GM19463 (cell line): ENCODE measurements around the gene WDR18.

ENCODE experiments used
- ATAC-seq: cut with Tn5 transposase; IDR thresholded peaks from one replicate; pipeline ENCODE4 v1.9.1; 2021; ENCODE audit warnings: mild to moderate bottlenecking, moderate library complexity; ENCODE audit not compliant: unreplicated experiment

WDR18 gene, protein sequence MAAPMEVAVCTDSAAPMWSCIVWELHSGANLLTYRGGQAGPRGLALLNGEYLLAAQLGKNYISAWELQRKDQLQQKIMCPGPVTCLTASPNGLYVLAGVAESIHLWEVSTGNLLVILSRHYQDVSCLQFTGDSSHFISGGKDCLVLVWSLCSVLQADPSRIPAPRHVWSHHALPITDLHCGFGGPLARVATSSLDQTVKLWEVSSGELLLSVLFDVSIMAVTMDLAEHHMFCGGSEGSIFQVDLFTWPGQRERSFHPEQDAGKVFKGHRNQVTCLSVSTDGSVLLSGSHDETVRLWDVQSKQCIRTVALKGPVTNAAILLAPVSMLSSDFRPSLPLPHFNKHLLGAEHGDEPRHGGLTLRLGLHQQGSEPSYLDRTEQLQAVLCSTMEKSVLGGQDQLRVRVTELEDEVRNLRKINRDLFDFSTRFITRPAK

DNA sequence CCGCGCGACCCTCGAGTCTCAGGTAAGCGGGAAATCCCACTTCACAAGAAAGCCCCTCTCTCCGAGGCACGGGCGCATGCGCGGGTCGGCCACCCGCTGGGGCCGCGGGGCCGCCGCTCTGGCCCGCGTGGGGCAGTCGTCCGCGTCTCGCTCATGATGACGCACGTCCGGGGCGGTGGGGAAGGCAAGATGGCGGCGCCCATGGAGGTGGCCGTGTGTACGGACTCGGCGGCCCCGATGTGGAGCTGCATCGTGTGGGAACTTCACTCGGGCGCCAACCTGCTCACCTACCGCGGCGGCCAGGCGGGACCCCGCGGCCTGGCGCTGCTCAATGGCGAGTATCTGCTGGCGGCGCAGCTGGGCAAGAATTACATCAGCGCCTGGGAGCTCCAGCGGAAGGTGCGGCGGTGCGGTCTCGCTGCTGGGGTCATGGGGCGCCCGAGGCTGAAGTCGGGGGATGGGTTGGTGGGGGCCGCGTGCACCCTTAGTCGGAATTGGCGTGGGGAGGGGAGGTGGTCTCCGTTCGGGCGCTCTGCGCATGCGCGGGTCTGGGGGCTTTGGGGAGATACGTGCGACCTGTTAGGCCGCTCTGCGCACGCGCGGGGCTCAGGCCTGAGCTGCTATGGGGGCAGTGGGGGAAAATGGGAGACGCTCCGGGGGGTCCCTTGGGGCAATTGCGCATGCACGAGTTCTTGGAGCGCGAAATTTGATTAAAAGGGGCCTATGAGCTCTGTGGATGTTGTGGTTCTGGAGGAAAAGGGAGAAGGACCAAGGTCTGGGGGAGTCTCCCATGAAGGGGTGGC lies at the start of gene WDR18:
WDR18 (plus strand) TSS at position 181 of the 803 bp plus-strand sequence; CDS start at position 190, 9 bp downstream.
- ATAC-seq, result peak; percentile 80

DNA sequence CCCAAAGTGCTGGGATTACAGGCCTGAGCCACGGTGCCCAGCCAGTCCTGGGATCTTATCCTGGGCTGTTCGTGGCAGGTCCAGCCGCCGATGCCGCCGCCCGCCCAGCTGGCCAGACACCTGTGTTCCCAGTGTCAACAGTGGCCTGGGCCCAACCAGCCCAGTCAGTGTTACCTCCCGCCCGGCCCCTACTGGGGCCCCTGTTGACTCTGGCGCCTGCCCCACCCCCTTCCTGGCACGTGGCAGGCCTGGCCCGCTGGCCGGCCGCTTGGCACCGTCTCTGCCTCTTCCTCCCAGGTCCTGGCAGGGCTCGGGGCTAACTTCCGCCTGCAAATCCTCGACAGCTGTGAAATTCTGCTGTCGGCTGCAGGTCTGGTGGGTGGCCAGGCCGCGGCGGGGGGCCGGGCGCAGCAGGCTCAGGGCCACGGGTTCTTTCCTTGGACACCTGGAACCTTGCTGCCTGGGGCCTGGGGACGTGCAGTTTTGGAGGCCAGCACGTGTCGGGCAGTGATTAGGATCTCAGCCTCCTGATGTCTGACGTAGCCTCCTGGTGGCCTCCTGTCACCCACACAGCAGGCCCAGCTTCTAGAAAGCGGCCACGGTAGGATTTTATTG lies 49.2 kb upstream of the WDR18 start:
- no peak for ATAC-seq

DNA sequence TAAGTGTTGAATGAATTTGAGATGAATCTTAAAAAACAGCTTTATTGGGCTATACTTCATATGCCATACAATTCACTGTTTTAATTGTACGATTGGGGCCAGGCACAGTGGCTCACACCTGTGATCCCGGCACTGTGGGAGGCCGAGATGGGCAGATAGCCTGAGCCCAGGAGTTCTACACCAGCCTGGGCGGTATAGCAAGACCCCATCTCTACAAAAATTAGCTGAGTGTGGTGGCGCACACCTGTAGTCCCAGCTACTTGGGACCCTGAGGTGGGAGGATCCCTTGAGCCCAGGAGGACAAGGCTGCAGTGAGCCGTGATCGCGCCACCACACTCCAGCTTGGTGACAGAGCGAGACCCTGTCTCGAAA lies 48.0 kb upstream of the WDR18 start:
- no peak for ATAC-seq

DNA sequence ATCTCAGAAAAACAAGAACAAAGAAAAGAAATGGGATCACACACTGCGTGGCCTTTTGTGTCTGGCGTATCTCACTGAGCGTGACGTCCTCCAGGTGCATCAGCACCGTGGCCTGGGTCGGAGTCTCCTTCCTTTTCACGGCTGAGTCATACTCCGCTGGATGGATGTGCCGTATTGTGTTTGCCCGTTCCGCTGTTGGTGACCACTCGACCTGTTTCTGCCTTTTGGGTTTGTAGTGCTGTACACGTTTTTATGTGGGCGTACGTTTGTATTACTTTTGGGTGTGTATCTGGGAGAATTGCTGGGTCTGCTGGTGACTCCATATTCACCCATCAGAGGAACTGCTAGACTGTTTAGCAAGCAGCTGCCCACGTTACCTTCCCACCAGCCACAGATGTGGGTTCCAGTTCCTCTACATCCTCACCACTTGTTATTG lies 46.9 kb upstream of the WDR18 start:
- no peak for ATAC-seq

DNA sequence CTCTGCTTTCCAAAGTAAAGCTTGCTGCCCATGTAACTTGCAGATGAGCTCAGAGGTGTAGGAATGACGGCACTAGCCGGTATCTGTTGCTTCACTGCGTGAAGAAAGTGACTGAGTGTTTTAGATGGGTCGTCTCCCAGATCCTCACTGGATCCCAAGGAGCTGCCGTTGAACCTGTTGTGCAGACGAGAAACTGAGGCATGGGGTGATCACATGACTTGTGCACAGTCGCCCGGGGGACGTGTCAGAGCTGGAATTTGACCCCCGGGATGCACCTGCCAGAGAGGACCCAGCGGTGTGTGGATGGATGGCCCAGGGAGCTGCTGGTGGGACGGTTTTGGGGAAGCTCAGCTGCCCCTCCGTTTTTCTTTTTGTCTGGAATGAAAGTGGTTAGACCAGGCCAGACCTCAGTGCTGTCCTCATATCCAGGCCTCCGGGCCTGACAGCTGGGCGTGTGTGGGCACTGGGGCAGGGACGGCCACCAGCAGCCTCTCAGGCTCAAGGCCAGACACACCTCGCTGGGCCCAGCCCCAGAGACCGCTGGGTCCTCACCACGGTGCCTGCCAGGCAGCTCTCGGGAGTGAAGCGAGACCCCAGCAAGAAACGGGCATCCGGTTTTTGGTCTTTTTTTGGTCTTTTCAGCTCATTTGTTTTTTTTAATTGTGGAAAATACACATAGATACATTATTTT lies 45.8 kb upstream of the WDR18 start:
- ATAC-seq, result no peak

DNA sequence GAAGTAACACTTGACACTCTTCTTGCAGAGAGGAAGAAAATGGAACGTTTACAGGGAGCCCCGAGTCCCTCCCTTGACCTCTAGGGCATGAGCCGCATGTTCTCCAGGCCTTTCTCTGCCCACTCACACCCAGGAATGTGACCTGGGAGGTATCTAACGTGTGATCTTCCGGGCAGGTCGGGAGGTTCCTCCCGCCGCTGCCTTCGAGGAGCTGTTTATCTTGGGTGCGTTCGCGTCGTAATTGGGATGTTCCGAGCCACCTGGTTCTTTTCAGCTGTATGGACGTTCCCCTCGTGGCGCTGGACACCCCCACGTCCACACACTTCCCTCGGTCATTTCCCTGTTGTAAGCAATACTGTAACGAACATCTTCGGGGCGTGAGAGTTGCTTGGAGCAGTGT lies 44.7 kb upstream of the WDR18 start:
- ATAC-seq, result no peak

DNA sequence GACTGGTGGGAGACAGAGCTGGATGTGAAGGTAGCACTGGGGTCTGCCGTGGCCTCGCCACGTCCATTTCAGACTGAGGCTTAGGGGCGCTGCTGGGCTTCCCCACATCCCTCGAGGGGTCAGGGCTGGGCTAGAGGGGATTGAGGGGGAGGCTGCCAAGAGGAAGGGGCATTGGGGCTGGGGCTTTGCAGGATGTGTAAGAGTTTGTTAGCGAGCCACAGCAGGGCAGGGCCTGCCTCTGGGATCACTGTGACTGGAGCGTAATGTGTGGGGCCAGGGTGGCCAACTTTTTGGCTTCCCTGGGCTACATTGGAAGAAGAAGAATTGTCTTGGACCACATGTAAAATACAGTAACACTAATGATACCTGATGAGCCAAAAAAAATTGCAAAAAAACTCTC lies 44.2 kb upstream of the WDR18 start:
- no peak for ATAC-seq

DNA sequence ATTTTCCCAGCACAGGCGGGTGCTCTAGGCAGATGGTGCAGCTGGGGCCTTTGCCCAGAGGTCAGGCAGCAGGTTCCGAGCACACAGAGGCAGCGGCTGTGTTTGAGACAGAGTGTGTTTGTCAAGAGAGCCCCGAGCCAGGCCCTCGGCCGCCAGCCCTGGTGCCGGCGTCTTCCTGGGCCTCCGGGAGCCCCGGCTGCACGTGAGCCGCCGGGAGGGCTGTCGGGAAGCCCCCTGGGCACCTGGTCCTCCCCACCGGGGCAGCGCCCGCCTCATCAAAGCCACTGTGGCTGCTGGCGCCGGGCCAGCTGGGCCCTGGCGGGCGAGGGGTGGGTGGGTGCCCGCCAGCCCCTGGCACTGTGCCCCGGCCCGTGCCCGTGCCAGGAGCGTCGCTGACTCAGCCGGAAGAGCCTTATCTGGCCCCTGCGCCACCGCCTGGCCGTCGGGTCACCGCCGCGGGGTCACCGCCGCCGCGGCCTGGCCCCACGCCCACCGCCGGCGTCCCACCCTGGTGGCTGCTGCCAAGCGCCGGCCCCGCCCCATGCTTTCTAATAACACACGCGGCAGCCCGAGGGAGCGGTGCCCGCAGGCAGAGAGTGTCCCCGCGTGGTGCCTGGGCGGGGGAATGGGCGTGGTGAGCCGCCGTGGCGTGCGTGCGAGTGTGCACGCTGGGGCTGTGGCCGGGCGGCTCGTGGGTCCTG lies 43.4 kb upstream of the WDR18 start:
- ATAC-seq, result peak; percentile 69

DNA sequence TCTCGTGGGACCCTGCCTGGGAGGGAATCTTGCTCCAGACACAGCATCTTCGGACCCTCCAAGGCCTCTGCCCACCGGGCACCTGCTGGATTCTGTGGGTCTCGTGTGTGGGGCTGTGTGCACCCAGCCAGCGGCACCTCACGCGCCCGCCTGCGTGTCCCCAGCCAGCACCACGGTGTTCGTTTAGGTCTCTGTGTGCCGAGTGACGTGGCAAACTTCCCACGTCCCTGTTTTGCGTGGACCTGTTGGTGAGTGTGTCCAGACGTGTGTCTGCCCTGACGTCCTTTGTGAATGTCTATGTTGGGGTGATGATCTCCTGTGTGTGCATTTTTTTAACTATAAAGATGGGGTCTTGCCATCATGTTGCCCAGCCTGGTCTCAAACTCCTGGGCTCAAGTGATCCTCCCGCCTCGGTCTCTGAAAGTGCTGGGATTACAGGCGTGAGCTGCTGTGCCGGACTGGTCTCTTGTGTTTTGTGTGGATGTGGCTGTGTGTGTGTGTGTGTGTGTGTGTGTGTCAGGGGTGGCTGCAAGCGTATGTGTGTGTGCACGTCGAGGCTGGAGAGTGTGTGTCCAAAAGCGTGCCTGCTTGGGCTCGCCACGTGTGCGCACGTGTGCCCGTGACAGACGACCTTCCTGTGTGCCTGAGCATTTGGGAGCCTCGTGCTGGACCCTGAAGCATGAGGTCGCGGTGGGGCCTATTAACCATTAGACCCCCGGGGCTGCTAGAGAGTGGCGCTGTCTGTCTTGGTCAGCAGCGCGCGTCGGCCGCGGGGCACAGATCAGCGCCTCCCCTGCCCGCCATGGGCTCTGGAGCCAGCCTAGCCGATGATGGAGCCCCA lies 42.6 kb upstream of the WDR18 start:
- ATAC-seq, result no peak

DNA sequence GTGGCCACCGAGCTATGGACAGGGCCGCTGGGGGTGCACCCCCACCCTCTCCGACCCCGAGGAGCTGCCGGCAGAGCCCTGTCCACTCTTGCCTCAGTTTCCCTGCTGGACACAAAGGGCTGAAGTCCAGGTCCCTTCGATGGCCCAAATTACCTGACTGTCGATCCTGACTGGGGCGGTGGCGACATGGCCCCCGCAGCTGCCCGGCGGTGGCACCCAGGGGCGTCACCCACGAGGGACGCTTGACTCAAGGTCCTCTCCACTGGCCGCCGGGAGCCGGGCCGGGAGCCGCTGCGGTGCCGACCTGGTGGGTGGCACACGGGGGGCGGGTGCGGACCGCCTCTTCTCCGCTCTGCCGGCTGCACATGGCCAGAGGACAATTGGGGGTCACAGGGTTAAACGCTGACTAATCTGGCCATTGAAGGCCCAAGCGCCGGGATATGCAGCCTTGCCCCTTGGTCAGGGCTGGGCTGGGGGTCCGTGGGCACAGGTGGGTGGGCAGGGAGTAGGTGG lies 42.0 kb upstream of the WDR18 start:
- ATAC-seq, result no peak

DNA sequence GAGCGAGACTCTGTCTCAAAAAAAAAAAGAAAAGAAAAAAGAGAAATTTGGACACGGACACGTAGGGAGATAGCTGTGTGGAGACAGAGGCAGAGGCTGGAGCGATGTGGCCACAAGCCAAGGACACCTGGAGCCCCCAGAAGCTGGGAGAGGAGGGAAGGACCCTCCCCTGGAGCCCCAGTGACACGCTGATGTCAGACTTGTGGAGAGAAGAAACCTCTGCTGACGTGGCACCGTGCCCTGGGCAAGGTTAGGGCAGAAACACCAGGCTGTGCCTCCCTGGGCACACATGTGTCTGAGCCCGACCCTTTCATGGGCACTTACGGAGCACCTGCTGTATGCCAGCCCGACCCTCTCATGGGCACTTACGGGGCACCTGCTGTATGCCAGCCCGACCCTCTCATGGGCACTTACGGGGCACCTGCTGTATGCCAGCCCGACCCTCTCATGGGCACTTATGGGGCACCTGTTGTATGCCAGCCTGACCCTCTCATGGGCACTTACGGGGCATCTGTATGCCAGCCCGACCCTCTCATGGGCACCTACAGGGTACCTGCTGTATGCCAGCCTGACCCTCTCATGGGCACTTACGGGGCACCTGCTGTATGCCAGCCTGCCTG lies 40.5 kb upstream of the WDR18 start:
- ATAC-seq, result no peak

DNA sequence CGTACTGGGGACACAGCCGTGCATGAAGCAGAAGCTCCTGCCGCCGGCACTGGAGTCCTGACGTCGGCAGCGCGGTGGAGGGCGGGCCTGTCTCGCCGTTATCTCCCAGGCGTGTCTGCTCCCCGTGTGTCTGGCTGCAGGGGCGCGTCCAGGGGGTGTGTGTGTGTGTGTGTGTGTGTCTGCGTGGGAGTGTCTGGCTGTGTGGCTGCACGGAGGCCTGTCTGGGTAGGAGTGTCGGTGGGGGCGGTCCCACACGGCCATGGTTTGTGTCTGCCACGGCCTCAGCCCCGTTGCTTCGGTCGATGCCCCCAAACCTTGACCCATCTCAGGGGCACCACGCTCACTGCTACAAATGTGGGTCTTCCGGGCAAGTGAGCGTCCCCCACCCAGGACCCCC lies 40.0 kb upstream of the WDR18 start:
- ATAC-seq, result no peak

DNA sequence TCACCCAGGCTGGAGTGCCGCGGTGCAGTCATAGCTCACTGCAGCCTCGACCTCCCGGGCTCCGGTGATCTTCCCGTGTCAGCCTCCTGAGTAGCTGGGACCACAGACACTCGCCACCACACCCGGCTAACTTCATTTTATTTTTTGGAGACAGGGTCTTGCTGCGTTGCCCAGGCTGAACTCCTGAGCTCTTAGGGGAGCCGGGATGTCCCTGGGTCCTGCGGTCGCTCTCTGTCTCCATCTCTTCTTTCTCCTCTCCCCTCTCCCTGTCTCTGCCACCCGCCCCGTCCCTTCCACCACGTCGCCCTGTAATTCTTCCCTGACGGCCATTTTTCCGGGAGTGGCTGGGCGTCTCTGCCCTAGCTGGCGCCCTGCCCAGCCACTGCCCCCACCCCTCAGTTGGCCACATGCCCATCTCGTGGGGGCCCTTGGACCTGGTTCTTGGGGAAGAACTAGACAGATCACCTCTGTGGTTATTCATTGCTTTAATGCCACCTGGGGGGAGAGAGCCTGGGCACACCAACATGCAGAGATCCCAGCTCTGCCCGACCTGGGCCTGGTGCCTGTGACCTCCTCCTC lies 39.4 kb upstream of the WDR18 start:
- no peak for ATAC-seq

DNA sequence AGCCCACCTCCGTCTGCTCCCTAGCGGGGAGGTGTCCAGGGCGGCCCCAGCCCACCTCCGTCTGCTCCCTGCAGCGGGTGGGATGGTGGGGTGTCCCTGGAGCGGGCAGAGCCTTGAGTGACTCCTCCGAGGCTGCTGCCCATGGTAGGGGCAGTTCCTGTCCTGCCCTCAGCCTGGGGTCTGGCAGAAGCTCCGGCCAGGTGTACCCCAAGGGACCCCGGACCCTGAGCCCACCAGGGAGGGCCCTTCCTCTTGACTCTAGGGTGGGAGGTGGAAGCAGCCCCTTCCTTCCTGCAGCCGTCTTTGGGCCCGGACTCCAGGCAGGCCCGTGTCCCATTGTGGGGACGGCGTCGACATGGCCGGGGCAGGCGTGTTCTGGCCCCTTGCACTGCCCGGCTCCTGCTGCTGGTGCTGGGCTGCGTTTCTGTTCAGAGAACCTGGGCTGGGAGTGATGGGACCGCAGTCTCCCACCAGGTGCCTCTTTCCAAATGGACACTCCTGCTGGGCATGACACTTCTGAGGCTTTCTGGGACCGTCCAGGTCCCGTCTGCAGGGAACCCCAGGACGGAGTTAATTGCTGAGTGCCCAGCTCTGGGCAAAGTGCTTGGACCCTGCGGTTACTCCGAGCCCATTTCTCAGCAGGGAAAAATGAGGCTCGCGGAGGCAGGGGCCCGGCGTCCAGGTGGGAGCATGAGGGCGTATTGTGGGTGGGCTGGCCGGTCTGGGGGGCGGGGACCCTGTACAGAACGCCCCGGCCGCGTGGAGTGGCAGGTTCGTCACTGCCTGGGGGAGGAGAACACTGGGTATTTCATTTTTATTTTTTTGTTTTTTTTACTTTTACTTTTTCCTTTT lies 38.5 kb upstream of the WDR18 start:
- no peak for ATAC-seq

DNA sequence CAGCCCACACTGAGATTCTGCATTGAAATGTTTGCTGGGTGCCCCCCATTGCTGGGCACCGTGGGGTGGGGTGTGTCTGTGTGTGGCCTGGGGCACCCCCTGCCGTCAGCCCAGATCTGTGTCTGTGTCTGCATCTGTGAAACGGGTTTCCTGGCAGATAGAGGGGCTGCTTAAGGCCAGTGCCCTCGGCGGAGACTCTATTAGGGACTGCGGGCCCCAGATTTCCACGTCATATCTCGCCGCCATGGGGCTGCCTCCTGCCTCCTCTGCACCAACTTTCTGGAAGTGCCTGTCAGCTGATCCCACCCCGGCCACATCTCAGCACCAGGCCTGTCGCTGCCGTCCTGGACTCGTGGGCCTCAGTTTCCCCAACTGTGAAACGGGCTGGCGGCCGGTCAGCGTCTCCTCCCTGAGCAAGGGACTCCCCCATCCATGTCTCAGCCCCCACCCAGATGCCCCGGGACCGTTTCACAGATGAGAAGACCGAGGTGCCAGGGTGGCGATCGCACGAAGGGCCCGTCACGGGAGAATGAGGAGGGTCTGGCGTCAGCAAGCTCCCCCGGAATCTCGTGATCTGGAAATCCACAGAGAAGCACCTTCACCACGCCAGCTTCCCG lies 36.9 kb upstream of the WDR18 start:
- no peak for ATAC-seq

DNA sequence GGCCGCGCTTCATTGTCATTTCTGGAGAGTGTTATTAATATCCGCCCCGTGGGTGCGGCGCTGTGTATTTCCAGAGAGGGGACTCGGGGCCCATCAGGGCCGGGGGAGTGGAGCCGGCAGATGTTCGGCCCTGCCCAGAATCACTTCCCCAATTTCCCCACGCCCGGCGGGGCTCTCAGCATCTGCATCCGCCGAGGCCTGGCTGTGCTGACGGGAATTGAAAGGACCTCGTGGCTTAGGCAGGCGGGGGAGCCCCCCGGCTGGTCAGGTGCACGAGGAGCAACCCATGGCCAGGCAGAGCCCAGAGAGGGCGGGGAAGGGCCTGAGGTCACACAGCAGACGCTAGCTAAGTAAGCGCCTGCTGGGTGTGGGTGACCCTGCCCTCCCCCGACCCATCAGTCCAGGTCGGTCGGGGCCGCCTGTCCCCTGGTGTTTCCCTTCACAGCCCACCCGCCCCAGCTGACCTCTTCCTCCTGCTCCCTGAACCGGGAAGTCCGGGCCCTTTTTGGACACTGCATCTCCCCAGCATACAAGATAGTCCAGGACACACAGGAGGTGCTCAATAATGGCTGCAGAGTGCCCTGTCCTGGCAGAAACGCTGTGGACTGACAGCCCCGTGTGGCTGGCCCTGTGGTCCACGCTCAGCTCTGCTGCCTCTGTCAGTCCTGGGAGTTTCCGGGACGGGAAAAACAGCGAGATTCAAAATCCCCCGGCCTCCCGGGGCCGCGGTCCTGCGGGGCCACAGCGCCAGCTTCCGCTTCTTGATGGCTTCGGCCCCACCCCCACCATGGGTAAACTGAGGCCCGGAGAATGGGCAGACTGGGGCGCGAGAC lies 36.2 kb upstream of the WDR18 start:
- ATAC-seq, result peak; percentile 69
